H1 (cell line): Measurements from ENCODE around the gene B4GALT7. TPM values are rescaled to one million over a fixed set of nuclear protein-coding genes. Genes with fewer than 3 reads are reported as not detected.

ENCODE experiments used
- CTCF ChIA-PET: fragments of 300-600 bp; sonication (Branson Sonifier 250); formaldehyde crosslinking; loops from one replicate; lab custom pipeline; 2021; ENCODE audit not compliant: partially characterized antibody; lab: Charles Lee
- POLR2A ChIA-PET: fragments of 300-600 bp; sonication (Branson Sonifier 250); formaldehyde crosslinking; loops from one replicate; lab custom pipeline; 2021; ENCODE audit warnings: inconsistent platforms; ENCODE audit not compliant: partially characterized antibody; lab: Charles Lee
- DNase-seq, 2 experiments: peaks; one replicate each; pipeline versions ENCODE4 v3.0.0 to v3.0.0-alpha.2; 2010 to 2022; ENCODE audit warnings: low spot score in 2 of 2, low read depth in 1 of 2, mixed read lengths in 1 of 2
- FAIRE-seq: peaks from 2 replicates; lab custom pipeline; 2011; peaks lifted over from hg19 to GRCh38; lab: Jason Lieb, UNC
- H2AFZ ChIP-seq: 2 replicates; pipeline ENCODE4 v1.8.1; 2012; ENCODE audit warnings: low read length, inconsistent platforms
- H2AK5ac ChIP-seq: 2 replicates; pipeline ENCODE4 v1.6.1; 2013; ENCODE audit warnings: low read depth, low read length
- H2BK120ac ChIP-seq: replicated peaks from 2 replicates; pipeline ENCODE3; 2013; ENCODE audit warnings: low read depth, low read length, inconsistent platforms
- H2BK12ac ChIP-seq: 2 replicates; pipeline ENCODE4 v1.6.1; 2013; ENCODE audit warnings: low read depth, low read length
- H2BK15ac ChIP-seq: 2 replicates; pipeline ENCODE4 v1.6.1; 2013; ENCODE audit warnings: low read length
- H2BK20ac ChIP-seq: 2 replicates; pipeline ENCODE4 v1.6.1; 2013; ENCODE audit warnings: low read length
- H2BK5ac ChIP-seq: 2 replicates; pipeline ENCODE4 v1.6.1; 2013; ENCODE audit warnings: low read depth, low read length
- H3K14ac ChIP-seq: 2 replicates; pipeline ENCODE4 v1.6.1; 2013; ENCODE audit warnings: inconsistent platforms; ENCODE audit not compliant: insufficient read length
- H3K18ac ChIP-seq: 2 replicates; pipeline ENCODE4 v1.6.1; 2013; ENCODE audit warnings: low read length; ENCODE audit errors: extremely low read depth
- H3K23ac ChIP-seq: 2 replicates; pipeline ENCODE4 v1.6.1; 2013; ENCODE audit warnings: inconsistent platforms; ENCODE audit not compliant: insufficient read length
- H3K23me2 ChIP-seq: 2 replicates; pipeline ENCODE4 v1.6.1; 2013; ENCODE audit warnings: low read depth, low read length
- H3K27ac ChIP-seq: 2 replicates; pipeline ENCODE4 v1.6.1; 2011; ENCODE audit warnings: low read depth, low read length, inconsistent platforms
- H3K27me3 ChIP-seq, 4 experiments: replicated peaks in 1 of 4; 1 replicate in 1 of 4; 2 replicates in 3 of 4; pipeline versions ENCODE4 v1.6.1 to v1.8.1; 2011 to 2013; ENCODE audit warnings: low read length in 3 of 4, mild to moderate bottlenecking in 3 of 4, inconsistent platforms in 2 of 4, mixed read lengths in 2 of 4, moderate library complexity in 1 of 4; ENCODE audit not compliant: control insufficient read depth in 3 of 4, insufficient read depth in 3 of 4; ENCODE audit errors: extremely low read depth in 1 of 4
- H3K36me3 ChIP-seq, 4 experiments: 2 replicates each; pipeline versions ENCODE4 v1.6.1 to v1.8.1; 2011 to 2013; ENCODE audit warnings: mild to moderate bottlenecking in 4 of 4, low read length in 3 of 4, moderate library complexity in 2 of 4, control low read depth in 1 of 4, inconsistent platforms in 1 of 4; ENCODE audit not compliant: insufficient read depth in 4 of 4, control insufficient read depth in 2 of 4
- H3K4ac ChIP-seq: replicated peaks from 2 replicates; pipeline ENCODE3; 2013; ENCODE audit warnings: low read length, low read depth, mixed read lengths, inconsistent platforms; ENCODE audit not compliant: insufficient read length
- H3K4me1 ChIP-seq, 4 experiments: replicated peaks in 1 of 4; 1 replicate in 1 of 4; 2 replicates in 3 of 4; pipeline versions ENCODE4 v1.6.1 to v1.8.1; 2011 to 2013; ENCODE audit warnings: low read length in 3 of 4, inconsistent platforms in 2 of 4, mixed read lengths in 1 of 4; ENCODE audit not compliant: insufficient read depth in 4 of 4, control insufficient read depth in 3 of 4
- H3K4me2 ChIP-seq, 2 experiments: 2 replicates each; pipeline versions ENCODE4 v1.6.1 to v1.8.1; 2011 to 2013; ENCODE audit warnings: low read depth in 2 of 2, low read length in 2 of 2, control low read depth in 1 of 2, inconsistent platforms in 1 of 2, mild to moderate bottlenecking in 1 of 2; ENCODE audit not compliant: insufficient read depth in 1 of 2
- H3K4me3 ChIP-seq, 4 experiments: fragments of 200-600, 300-600 bp in 1 of 4; sonication (generic), shearing (Covaris generic), sonication (Bioruptor Twin) in 1 of 4; 2 replicates each; pipeline versions ENCODE4 v1.5.1 to v1.8.1; 2011 to 2016; ENCODE audit warnings: low read length in 4 of 4, low read depth in 3 of 4, control low read depth in 2 of 4, inconsistent platforms in 2 of 4, mild to moderate bottlenecking in 2 of 4, mixed read lengths in 1 of 4, moderate library complexity in 1 of 4; ENCODE audit not compliant: insufficient read depth in 2 of 4; ENCODE audit errors: extremely low read depth in 1 of 4
- H3K56ac ChIP-seq: replicated peaks from 2 replicates; pipeline ENCODE3; 2013; ENCODE audit warnings: low read depth, mild to moderate bottlenecking, mixed read lengths, low read length, inconsistent platforms; ENCODE audit not compliant: insufficient read length
- H3K79me1 ChIP-seq: 2 replicates; pipeline ENCODE4 v1.6.1; 2013; ENCODE audit warnings: low read depth, low read length, control low read depth
- H3K79me2 ChIP-seq, 2 experiments: 2 replicates each; pipeline versions ENCODE4 v1.6.1 to v1.8.1; 2012 to 2013; ENCODE audit warnings: low read length in 2 of 2, mild to moderate bottlenecking in 2 of 2, inconsistent platforms in 1 of 2; ENCODE audit not compliant: insufficient read depth in 2 of 2, control insufficient read depth in 1 of 2
- H3K9ac ChIP-seq, 4 experiments: replicated peaks in 1 of 4; 1 replicate in 1 of 4; 2 replicates in 3 of 4; pipeline versions ENCODE4 v1.6.1 to v1.8.1; 2011 to 2013; ENCODE audit warnings: low read depth in 3 of 4, low read length in 3 of 4, control low read depth in 2 of 4, mild to moderate bottlenecking in 2 of 4, moderate library complexity in 2 of 4, inconsistent platforms in 1 of 4; ENCODE audit errors: extremely low read depth in 1 of 4
- H3K9me3 ChIP-seq, 2 experiments: 2 replicates each; pipeline versions ENCODE4 v1.6.1 to v1.8.1; 2012 to 2013; ENCODE audit warnings: mild to moderate bottlenecking in 2 of 2, moderate library complexity in 2 of 2, control low read depth in 1 of 2, inconsistent platforms in 1 of 2, low read depth in 1 of 2, low read length in 1 of 2, mixed read lengths in 1 of 2; ENCODE audit not compliant: insufficient read depth in 2 of 2
- H4K20me1 ChIP-seq, 2 experiments: replicated peaks in 1 of 2; 2 replicates each; pipeline versions ENCODE3 to v1.8.1; 2011 to 2013; ENCODE audit warnings: inconsistent platforms in 2 of 2, low read length in 2 of 2, mild to moderate bottlenecking in 1 of 2; ENCODE audit not compliant: insufficient read depth in 2 of 2, control insufficient read depth in 1 of 2
- H4K5ac ChIP-seq: 2 replicates; pipeline ENCODE4 v1.6.1; 2013; ENCODE audit warnings: low read length, low read depth, mixed read lengths, inconsistent platforms; ENCODE audit not compliant: insufficient read length
- H4K8ac ChIP-seq: 2 replicates; pipeline ENCODE4 v1.8.0; 2013; ENCODE audit warnings: mild to moderate bottlenecking, moderate library complexity, low read length, inconsistent platforms; ENCODE audit not compliant: insufficient read depth; ENCODE audit errors: extremely low read depth
- H4K91ac ChIP-seq: replicated peaks from 2 replicates; pipeline ENCODE3; 2013; ENCODE audit warnings: low read length, mixed read lengths, inconsistent platforms; ENCODE audit not compliant: insufficient read length
- BCL11A ChIP-seq, 2 experiments: IDR thresholded peaks; one replicate each; pipeline ENCODE4 v1.6.1; 2011; ENCODE audit warnings: low read depth in 2 of 2, low read length in 2 of 2, mild to moderate bottlenecking in 2 of 2
- GTF2F1 ChIP-seq: IDR thresholded peaks from 2 replicates; pipeline ENCODE4 v1.6.1; 2012; ENCODE audit warnings: low read depth, low read length, improper control_type of control experiment, borderline replicate concordance
- MAFK ChIP-seq: IDR thresholded peaks from 2 replicates; pipeline ENCODE4 v1.6.1; 2012; ENCODE audit warnings: low read depth, mild to moderate bottlenecking, improper control_type of control experiment, low read length
- NRF1 ChIP-seq: IDR thresholded peaks from 2 replicates; pipeline ENCODE4 v1.6.1; 2011; ENCODE audit warnings: mild to moderate bottlenecking, low read depth, low read length, improper control_type of control experiment
- PHF8 ChIP-seq: fragments of 200-600 bp; sonication (generic); conservative IDR thresholded peaks from 2 replicates; pipeline ENCODE4 v1.7.1; 2012; ENCODE audit warnings: low read depth, mild to moderate bottlenecking, inconsistent platforms, low read length, moderate library complexity
- RNF2 ChIP-seq: fragments of 200-900, 300-1000 bp; sonication (generic); IDR thresholded peaks from 2 replicates; pipeline ENCODE4 v1.7.1; 2016; ENCODE audit warnings: borderline replicate concordance, low read depth, mild to moderate bottlenecking, antibody characterized with exemption, low read length; ENCODE audit not compliant: poor library complexity, severe bottlenecking; ENCODE audit errors: missing control alignments
- TAF7 ChIP-seq: optimal IDR thresholded peaks from 2 replicates; pipeline ENCODE3; 2011; ENCODE audit warnings: low read depth, mild to moderate bottlenecking, inconsistent platforms, low read length, moderate library complexity, borderline replicate concordance
- TEAD4 ChIP-seq: IDR thresholded peaks from 2 replicates; pipeline ENCODE4 v1.6.1; 2012; ENCODE audit warnings: low read depth, low read length, inconsistent platforms, mixed read lengths
- WGBS, 2 experiments: shearing (Covaris generic) in 1 of 2; methylation state at CpG; one replicate each; pipeline versions ENCODE4 v1.1.6 to v1.1.7; 2013 to 2015; ENCODE audit warnings: low lambda C conversion rate in 2 of 2, mixed read lengths in 2 of 2, inconsistent platforms in 1 of 2, low coverage in 1 of 2, missing lambda C conversion rate in 1 of 2; ENCODE audit not compliant: insufficient replicate concordance in 2 of 2, insufficient coverage in 1 of 2, insufficient read length in 1 of 2; ENCODE audit errors: extremely low coverage in 1 of 2, missing lambda C conversion rate in 1 of 2; 5-methylcytosine and 5-hydroxymethylcytosine counted together
- long read RNA-seq, 2 experiments: library from RNA in 1 of 2; library from capped mRNA in 1 of 2; stranded (forward); transcript quantifications; one replicate each; pipeline ENCODE4 v2.0.0, GENCODE V29; 2021; ENCODE audit warnings: inconsistent platforms in 1 of 2
- polyA minus RNA-seq, 3 experiments: library from RNA; depleted of rRNA, polyadenylated mRNA; stranded (reverse); fragments of >200 nt; gene quantifications; 1 replicate in 2 of 3; 2 replicates in 1 of 3; pipeline ENCODE4 v1.2.3, GENCODE V29; 2011
- polyA plus RNA-seq, 7 experiments: library from polyadenylated mRNA; depleted of rRNA in 3 of 7; stranded (reverse) in 5 of 7; unstranded in 2 of 7; fragments of >200 nt in 5 of 7; fragments of 200-250 nt in 2 of 7; gene quantifications; 1 replicate in 5 of 7; 2 replicates in 1 of 7; 4 replicates in 1 of 7; pipeline versions ENCODE4 v1.2.1 to v1.2.3, GENCODE V29; 2011 to 2013; ENCODE audit warnings: missing spikeins in 2 of 7, mixed read lengths in 2 of 7
- total RNA-seq: library from RNA; stranded (reverse); fragmentation: NEBNext Ultra II Directional; extraction: Animal tissue kit (Norgen Biotek cat#: 25700); gene quantifications from 2 replicates; pipeline ENCODE4 v1.2.1, GENCODE V29; 2021

B4GALT7 gene
- 17.3 and 18.7 TPM in 2 replicates for total RNA-seq
- polyA plus RNA-seq (2011; rRNA removed): 31.9 and 38.1 TPM in 2 replicates
- polyA plus RNA-seq (2011; cell fraction: cytosol; rRNA removed): 20.5 TPM
- 31.9 TPM for polyA plus RNA-seq (2011; cell fraction: nucleus; rRNA removed)
- polyA plus RNA-seq (2012, experiment 1 of 2): 11.0 to 19.8 TPM (median 17.2 TPM) in 4 replicates
- polyA plus RNA-seq (2012, experiment 2 of 2): 15.4 TPM
- polyA plus RNA-seq (2013, experiment 1 of 2): 18.9 TPM
- 18.5 TPM for polyA plus RNA-seq (2013, experiment 2 of 2)
- 8.7 and 14.8 TPM in 2 replicates for polyA minus RNA-seq (2011; rRNA and poly(A)+ RNA removed)
- polyA minus RNA-seq (2011; cell fraction: cytosol; rRNA and poly(A)+ RNA removed): 12.3 TPM
- 21.8 TPM for polyA minus RNA-seq (2011; cell fraction: nucleus; rRNA and poly(A)+ RNA removed)
- long read RNA-seq, experiment 1, partial matches to known transcripts: 3 of 10 reads
- long read RNA-seq, experiment 1, other reads (novel, unspliced or antisense): 2 of 10 reads
- long read RNA-seq, experiment 2, partial matches to known transcripts: 0 of 2 reads
- long read RNA-seq, experiment 2, other reads (novel, unspliced or antisense): 1 of 2 reads

- Histone ChIP-seq H3K23ac (no peak within 1 kb of the TSS), H3K4me3 (peak within 1 kb of the TSS; percentile 72 to 97 (median 79)), H3K4me1 (peaks cover 0 to 3% (median 2%) of the 10 kb centered on the region in 4 experiments; a peak in 3 of 7 replicates), H3K79me2 (peaks cover 0 to 4% of the 10 kb centered on the region in 2 experiments; a peak in 1 of 4 replicates), H3K79me1 (no peaks in the 10 kb centered on the region; the same call in none of the 2 replicates), H3K23me2 (peaks cover 9% of the 10 kb centered on the region), H2BK15ac (no peak within 1 kb of the TSS), H3K4me2 (peak within 1 kb of the TSS; percentile 91 to 100), H2BK12ac (no peak within 1 kb of the TSS), H3K14ac (no peak within 1 kb of the TSS), H2BK5ac (peak within 1 kb of the TSS; percentile 66; the same call in 1 of the 2 replicates), H4K20me1 (peaks cover 0 to 3% of the 10 kb centered on the region in 2 experiments), H4K91ac (peak within 1 kb of the TSS; percentile 26), H3K27ac (peak within 1 kb of the TSS; percentile 68; the same call in 1 of the 2 replicates), H3K9ac (peak within 1 kb of the TSS; percentile 86 to 90 (median 88)), H3K56ac (peak within 1 kb of the TSS; percentile 18), H2BK20ac (no peak within 1 kb of the TSS), H2AFZ (peak within 1 kb of the TSS; percentile 87), H3K27me3 (peaks cover 0 to 2% (median 0%) of the 10 kb centered on the region in 4 experiments; a peak in 2 of 7 replicates), H2AK5ac (peak within 1 kb of the TSS; percentile 88), H3K4ac (no peak within 1 kb of the TSS), H3K36me3 (peaks cover 3 to 16% (median 7%) of the 10 kb centered on the region in 4 experiments; a peak in 6 of 8 replicates), H4K8ac (peak within 1 kb of the TSS; percentile 95), H3K18ac (peak within 1 kb of the TSS; percentile 78; the same call in 1 of the 2 replicates), H3K9me3 (no peaks in the 10 kb centered on the region), H4K5ac (no peak within 1 kb of the TSS), H2BK120ac (no peak within 1 kb of the TSS)
- POLR2A ChIA-PET: interaction anchor here (0.7 to 8.8 kb wide), 9 partner anchors 11 to 154 kb away, joined by 3 to 72 read pairs (median 3); no protein-coding TSS in a partner anchor
- DNase-seq (peak in 1 of 2 experiments; percentile 88), FAIRE-seq (no peak)
- 2% methylated on average over 37 of the region's 86 CpGs; no CpG with 5 or more reads in 1 of the 2 experiments for WGBS, 2 experiments
- CTCF ChIA-PET: interaction anchor here (0.8 to 1.5 kb wide), 4 partner anchors 8 to 53 kb away, joined by 3 to 11 read pairs (median 3); no protein-coding TSS in a partner anchor
- no peak for TF ChIP-seq RNF2
- peak; percentile 18 for TF ChIP-seq TAF7
- no peak for TF ChIP-seq MAFK
- TF ChIP-seq TEAD4: no peak
- TF ChIP-seq GTF2F1: no peak
- TF ChIP-seq BCL11A (IDR thresholded peaks at IDR 0.05; ENCODE audit: low read depth in 2 of 2, low read length in 2 of 2): no peak
- TF ChIP-seq PHF8: peak; percentile 99
- no peak for TF ChIP-seq NRF1
Observed at GRCh38 chr5:177599731-177600507, at the start of gene B4GALT7. TSS of gene B4GALT7 (plus strand) at chr5:177600132. CDS start at chr5:177600211, 79 bp downstream.
